GM12878 (cell line): ENCODE data around the gene RRP1B. TPM values are rescaled to one million over a fixed set of nuclear protein-coding genes. Genes with fewer than 3 reads are reported as not detected.

Experiments
- ATAC-seq: fragments of 200-7000 bp; cut with Tn5 transposase; 3 replicates; pipeline ENCODE4 v1.9.1; 2020; ENCODE audit warnings: mild to moderate bottlenecking, moderate library complexity
- BruUV-seq: library from RNA; stranded (reverse); fragments of 400-500 nt; replicated peaks from 2 replicates; lab custom pipeline; 2021; lab: Mats Ljungman, UMichigan
- CTCF ChIA-PET: fragments of 300-600 bp; sonication (Branson Sonifier 250); formaldehyde crosslinking; extraction: SDS; loops from one replicate; lab custom pipeline; 2021; ENCODE audit warnings: inconsistent platforms; lab: Yijun Ruan, JAX
- POLR2A ChIA-PET: fragments of 350-600 bp; formaldehyde crosslinking; extraction: SDS; loops from one replicate; lab custom pipeline; 2021; ENCODE audit warnings: inconsistent platforms; lab: Charles Lee
- RAD21 ChIA-PET: fragments of 300-600 bp; sonication (Branson Sonifier 250); formaldehyde crosslinking; loops from one replicate; lab custom pipeline; 2023; ENCODE audit warnings: antibody characterized with exemption; ENCODE audit not compliant: unreplicated experiment; lab: Charles Lee
- SMC1A ChIA-PET: fragments of 300-600 bp; sonication (Branson Sonifier 250); formaldehyde crosslinking; loops from one replicate; lab custom pipeline; 2023; ENCODE audit not compliant: unreplicated experiment, uncharacterized antibody; lab: Charles Lee
- DNase-seq: peaks from one replicate; pipeline ENCODE4 v3.0.0-alpha.2; 2011; ENCODE audit warnings: low read depth, low spot score
- FAIRE-seq: peaks from 3 replicates; lab custom pipeline; 2011; peaks lifted over from hg19 to GRCh38; lab: Jason Lieb, UNC
- H2AFZ ChIP-seq: 2 replicates; pipeline ENCODE4 v1.6.0; 2011; ENCODE audit warnings: low read depth, low read length, control low read depth; ENCODE audit not compliant: control insufficient read depth
- H3K27ac ChIP-seq: 2 replicates; pipeline ENCODE4 v1.5.1; 2011; ENCODE audit warnings: control low read depth; ENCODE audit not compliant: control insufficient read depth, insufficient read depth
- H3K27me3 ChIP-seq, 2 experiments: replicated peaks in 1 of 2; 2 replicates each; pipeline versions ENCODE4 v1.6.0 to v1.6.1; 2011; ENCODE audit warnings: low read length in 1 of 2; ENCODE audit not compliant: control insufficient read depth in 2 of 2, insufficient read depth in 2 of 2
- H3K36me3 ChIP-seq, 2 experiments: 2 replicates each; pipeline ENCODE4 v1.5.1; 2011; ENCODE audit warnings: low read length in 1 of 2; ENCODE audit not compliant: control insufficient read depth in 2 of 2, insufficient read depth in 2 of 2
- H3K4me1 ChIP-seq: 2 replicates; pipeline ENCODE4 v1.6.1; 2011; ENCODE audit warnings: mild to moderate bottlenecking, low read length, moderate library complexity, mixed read lengths; ENCODE audit not compliant: control insufficient read depth, insufficient read depth
- H3K4me2 ChIP-seq: 2 replicates; pipeline ENCODE4 v1.6.0; 2011; ENCODE audit warnings: control low read depth; ENCODE audit not compliant: control insufficient read depth, insufficient read depth
- H3K4me3 ChIP-seq: fragments of 200-600 bp; sonication (generic); 2 replicates; pipeline ENCODE4 v1.5.1; 2016
- H3K79me2 ChIP-seq: 2 replicates; pipeline ENCODE4 v1.6.0; 2011; ENCODE audit warnings: low read length; ENCODE audit not compliant: control insufficient read depth, insufficient read depth
- H3K9ac ChIP-seq: 2 replicates; pipeline ENCODE4 v1.8.0; 2011; ENCODE audit warnings: low read length, control low read depth, mixed read lengths; ENCODE audit not compliant: control insufficient read depth, insufficient read depth
- H3K9me3 ChIP-seq: replicated peaks from 3 replicates; pipeline ENCODE4 v1.5.1; 2011; ENCODE audit warnings: mild to moderate bottlenecking, low read length; ENCODE audit not compliant: control insufficient read depth, insufficient read depth
- H4K20me1 ChIP-seq: 2 replicates; pipeline ENCODE4 v1.6.0; 2011; ENCODE audit not compliant: control insufficient read depth, insufficient read depth
- CUX1 ChIP-seq: IDR thresholded peaks from 2 replicates; pipeline ENCODE4 v1.6.1; 2012; ENCODE audit warnings: improper control_type of control experiment, low read depth, low read length; ENCODE audit not compliant: insufficient replicate concordance
- GABPA ChIP-seq: IDR thresholded peaks from 2 replicates; pipeline ENCODE4 v1.6.1; 2014; ENCODE audit warnings: antibody characterized with exemption, low read depth, mild to moderate bottlenecking, inconsistent platforms
- HDAC2 ChIP-seq: fragments of 200-600 bp; sonication (generic); IDR thresholded peaks from 2 replicates; pipeline ENCODE4 v1.6.1; 2017
- HDAC6 ChIP-seq: fragments of 200-600 bp; sonication (generic); IDR thresholded peaks from one replicate; pipeline ENCODE4 v1.8.0; 2017; ENCODE audit warnings: antibody characterized with exemption; ENCODE audit not compliant: unreplicated experiment
- MEF2B ChIP-seq: fragments of 450-650 bp; IDR thresholded peaks from 2 replicates; pipeline ENCODE4 v1.6.1; 2018; ENCODE audit warnings: mild to moderate bottlenecking, moderate library complexity; ENCODE audit not compliant: partially characterized antibody, poor library complexity, severe bottlenecking
- RAD21 ChIP-seq: IDR thresholded peaks from 2 replicates; pipeline ENCODE4 v1.6.1; 2011; ENCODE audit warnings: mild to moderate bottlenecking, low read depth, low read length, moderate library complexity; ENCODE audit not compliant: insufficient read depth
- YBX1 ChIP-seq: fragments of 450-650 bp; IDR thresholded peaks from 2 replicates; pipeline ENCODE4 v1.6.1; 2016; ENCODE audit warnings: antibody characterized with exemption
- WGBS: methylation state at CpG from one replicate; pipeline ENCODE4 v1.1.6; 2016; ENCODE audit warnings: low lambda C conversion rate; ENCODE audit not compliant: insufficient replicate concordance, insufficient coverage; ENCODE audit errors: missing lambda C conversion rate; 5-methylcytosine and 5-hydroxymethylcytosine counted together
- in situ Hi-C: fragments of 300-500 bp; cut with MboI; formaldehyde crosslinking; loops from 9 replicates; pipeline ENCODE4 v1.14.3; 2018; ENCODE audit warnings: mixed read lengths
- intact Hi-C: fragments of 100-400 bp; cut with micrococcal nuclease; formaldehyde crosslinking; loops from one replicate; pipeline ENCODE4 v1.14.2; 2022; ENCODE audit not compliant: unreplicated experiment
- polyA plus RNA-seq, 11 experiments: library from polyadenylated mRNA; depleted of rRNA in 4 of 11; unstranded in 6 of 11; stranded (reverse) in 5 of 11; fragments of >200 nt; fragmentation: Nextera tagmentation in 4 of 11; fragmentation: Illumina TruSeq in 1 of 11; extraction: Ambion mirVana in 4 of 11; extraction: Trizol in 1 of 11; gene quantifications; 1 replicate in 1 of 11; 2 replicates in 10 of 11; pipeline versions ENCODE4 v1.2.1 to v1.2.3, GENCODE V29; 2011 to 2016; ENCODE audit warnings: inconsistent platforms in 2 of 11, missing spikeins in 2 of 11, low read depth in 1 of 11
- total RNA-seq, 4 experiments: library from RNA; depleted of rRNA in 3 of 4; stranded (reverse); fragments of >200 nt in 3 of 4; fragmentation: Illumina TruSeq in 1 of 4; extraction: Trizol in 1 of 4; gene quantifications; 2 replicates each; pipeline versions ENCODE4 v1.2.1 to v1.2.3, GENCODE V29; 2013 to 2021
- TF ChIP-seq, protein P1 (sequence below): fragments of 450-650 bp; IDR thresholded peaks from 2 replicates; pipeline ENCODE4 v1.6.1; 2017; ENCODE audit warnings: mild to moderate bottlenecking, moderate library complexity

RRP1B gene
- total and polyA plus RNA-seq, 10 of the 15 experiments (the other 5 are each of a cell fraction or from before 2014, with no cell fraction given) = 8.1 to 57.4 (median 38.1) TPM

GRCh38 chr21:43654806-43655489 lies 4.4 kb upstream of the RRP1B start (continued):
- TF ChIP-seq CUX1 (no peak), HDAC6 (no peak), GABPA (no peak)

GRCh38 chr21:43657355-43658087 lies 1.8 kb upstream of the RRP1B start:
- WGBS = 80% methylated on average over 46 of the region's 46 CpGs
- Histone ChIP-seq H3K27ac (no peak overlapping the region), H3K4me3 (no peak overlapping the region), H3K9me3 (no peaks in the 10 kb centered on the region; the same call in 2 of the 3 replicates), H3K36me3 (peaks cover 2 to 12% of the 10 kb centered on the region in 2 experiments; a peak in 2 of 4 replicates), H4K20me1 (no peaks in the 10 kb centered on the region; the same call in 1 of the 2 replicates), H3K4me1 (peaks cover 19% of the 10 kb centered on the region), H3K79me2 (peaks cover 36% of the 10 kb centered on the region), H3K9ac (no peak overlapping the region), H3K27me3 (no peaks in the 10 kb centered on the region), H3K4me2 (no peak overlapping the region), H2AFZ (no peak overlapping the region)
- DNase-seq = no peak
- ATAC-seq = no peak
- ChIA-PET RAD21 (no interaction called here), SMC1A (interaction anchor here (1.3 kb wide), 1 partner anchor 9 kb away, joined by 5 read pairs; no protein-coding TSS in a partner anchor), CTCF (interaction anchor here (0.9 kb wide), 1 partner anchor 10 kb away, joined by 4 read pairs; no protein-coding TSS in a partner anchor), POLR2A (interaction anchor here (0.6 kb wide), 1 partner anchor 66 kb away, joined by 3 read pairs; no protein-coding TSS in a partner anchor)
- no peak for FAIRE-seq
- no TSS peak for BruUV-seq
- intact Hi-C loops = loop anchor here (10.0 kb wide), 1 partner anchor 733 kb away; the partner anchor contains the start of gene ERVH48-1
- in situ Hi-C loops = loop anchor here (10.0 kb wide), 1 partner anchor 723 kb away; no protein-coding TSS in a partner anchor
- TF ChIP-seq HDAC2 (no peak), RAD21 (no peak), YBX1 (no peak), MEF2B (no peak)
- TF ChIP-seq, protein P1, sequence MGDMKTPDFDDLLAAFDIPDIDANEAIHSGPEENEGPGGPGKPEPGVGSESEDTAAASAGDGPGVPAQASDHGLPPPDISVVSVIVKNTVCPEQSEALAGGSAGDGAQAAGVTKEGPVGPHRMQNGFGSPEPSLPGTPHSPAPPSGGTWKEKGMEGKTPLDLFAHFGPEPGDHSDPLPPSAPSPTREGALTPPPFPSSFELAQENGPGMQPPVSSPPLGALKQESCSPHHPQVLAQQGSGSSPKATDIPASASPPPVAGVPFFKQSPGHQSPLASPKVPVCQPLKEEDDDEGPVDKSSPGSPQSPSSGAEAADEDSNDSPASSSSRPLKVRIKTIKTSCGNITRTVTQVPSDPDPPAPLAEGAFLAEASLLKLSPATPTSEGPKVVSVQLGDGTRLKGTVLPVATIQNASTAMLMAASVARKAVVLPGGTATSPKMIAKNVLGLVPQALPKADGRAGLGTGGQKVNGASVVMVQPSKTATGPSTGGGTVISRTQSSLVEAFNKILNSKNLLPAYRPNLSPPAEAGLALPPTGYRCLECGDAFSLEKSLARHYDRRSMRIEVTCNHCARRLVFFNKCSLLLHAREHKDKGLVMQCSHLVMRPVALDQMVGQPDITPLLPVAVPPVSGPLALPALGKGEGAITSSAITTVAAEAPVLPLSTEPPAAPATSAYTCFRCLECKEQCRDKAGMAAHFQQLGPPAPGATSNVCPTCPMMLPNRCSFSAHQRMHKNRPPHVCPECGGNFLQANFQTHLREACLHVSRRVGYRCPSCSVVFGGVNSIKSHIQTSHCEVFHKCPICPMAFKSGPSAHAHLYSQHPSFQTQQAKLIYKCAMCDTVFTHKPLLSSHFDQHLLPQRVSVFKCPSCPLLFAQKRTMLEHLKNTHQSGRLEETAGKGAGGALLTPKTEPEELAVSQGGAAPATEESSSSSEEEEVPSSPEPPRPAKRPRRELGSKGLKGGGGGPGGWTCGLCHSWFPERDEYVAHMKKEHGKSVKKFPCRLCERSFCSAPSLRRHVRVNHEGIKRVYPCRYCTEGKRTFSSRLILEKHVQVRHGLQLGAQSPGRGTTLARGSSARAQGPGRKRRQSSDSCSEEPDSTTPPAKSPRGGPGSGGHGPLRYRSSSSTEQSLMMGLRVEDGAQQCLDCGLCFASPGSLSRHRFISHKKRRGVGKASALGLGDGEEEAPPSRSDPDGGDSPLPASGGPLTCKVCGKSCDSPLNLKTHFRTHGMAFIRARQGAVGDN = no peak
